Activated T-helper 2 cell treated with anti-CD3 and anti-CD28 coated beads, Interferon-gamma antibody, Interleukin-2, Interleukin-4, amounts not matched to agents 10 μg/mL and 5 μg/mL and 100 μg/mL, durations not matched to agents 14 hours and 24 hours and 36 hours (primary cell): ENCODE data around the gene POP4. TPM values are rescaled to one million over a fixed set of nuclear protein-coding genes. Genes with fewer than 3 reads are reported as not detected.
"Not testable (repeated sequence)": the region's sequence is repeated elsewhere in the genome, so short reads cannot be mapped to it uniquely, and the experiment has no call there.

Experiments
- DNase-seq: peaks from one replicate; pipeline ENCODE4 v3.0.0; 2021; ENCODE audit warnings: low spot score
- H3K27ac Mint-ChIP-seq: one replicate; pipeline ENCODE4 v1.8.0; 2021; ENCODE audit warnings: mixed read lengths
- H3K27me3 Mint-ChIP-seq: one replicate; pipeline ENCODE4 v1.8.0; 2021; ENCODE audit warnings: low read depth, mixed read lengths
- H3K36me3 Mint-ChIP-seq: one replicate; pipeline ENCODE4 v1.8.0; 2021; ENCODE audit warnings: low read depth, mixed read lengths
- H3K4me1 Mint-ChIP-seq: one replicate; pipeline ENCODE4 v1.8.0; 2021; ENCODE audit warnings: low read depth, mixed read lengths
- H3K4me3 Mint-ChIP-seq: one replicate; pipeline ENCODE4 v1.8.0; 2021; ENCODE audit warnings: low read depth, mild to moderate bottlenecking, moderate library complexity, mixed read lengths
- H3K9me3 Mint-ChIP-seq: one replicate; pipeline ENCODE4 v1.8.0; 2021; ENCODE audit warnings: mixed read lengths
- intact Hi-C: fragments of 100-400 bp; cut with micrococcal nuclease; formaldehyde crosslinking; loops from one replicate; pipeline ENCODE4 v1.15.1; 2023
- total RNA-seq: library from RNA; stranded (reverse); gene quantifications from 2 replicates; pipeline ENCODE4 v1.2.3, GENCODE V29; 2022

POP4 gene
- total RNA-seq: 104 and 105 TPM in 2 replicates

- no peaks in the 10 kb centered on the region for H3K9me3 Mint-ChIP-seq
- peak within 1 kb of the TSS; percentile 96 for H3K4me3 Mint-ChIP-seq
- no peaks in the 10 kb centered on the region for H3K27me3 Mint-ChIP-seq
- peaks cover 9% of the 10 kb centered on the region for H3K4me1 Mint-ChIP-seq
- intact Hi-C loops: loop anchor here (1.0 to 10.0 kb wide), 8 partner anchors 17 to 394 kb away; partner anchors contain the start of genes UQCRFS1, URI1 and VSTM2B
- peak; percentile 96 for DNase-seq
- H3K36me3 Mint-ChIP-seq: peaks cover 21% of the 10 kb centered on the region
- H3K27ac Mint-ChIP-seq: peak within 1 kb of the TSS; percentile 99
Observed at GRCh38 chr19:29605653-29606419, at the start of gene POP4. Gene POP4 (plus strand): TSS chr19:29606283. CDS start chr19:29606319, 36 bp downstream.

GRCh38 chr19:29559110-29559509 is 47.0 kb upstream of the POP4 start:
- peaks cover 17% of the 10 kb centered on the region for H3K27me3 Mint-ChIP-seq
- H3K4me1 Mint-ChIP-seq, intact Hi-C loops, DNase-seq, H3K4me3 Mint-ChIP-seq, H3K36me3 Mint-ChIP-seq, H3K27ac Mint-ChIP-seq: not testable (repeated sequence)
- peaks cover 28% of the 10 kb centered on the region for H3K9me3 Mint-ChIP-seq

GRCh38 chr19:29559743-29560142 is 46.3 kb upstream of the POP4 start:
- Mint-ChIP-seq H3K36me3 (no peaks in the 10 kb centered on the region), H3K27ac (no peak overlapping the region), H3K27me3 (peaks cover 15% of the 10 kb centered on the region), H3K4me1 (peaks cover 2% of the 10 kb centered on the region), H3K4me3 (no peak overlapping the region), H3K9me3 (peaks cover 24% of the 10 kb centered on the region)
- intact Hi-C loops: no loop called here
- no peak for DNase-seq

GRCh38 chr19:29560313-29561075 is 45.6 kb upstream of the POP4 start:
- H3K4me3 Mint-ChIP-seq: no peak overlapping the region
- intact Hi-C loops: no loop called here
- H3K9me3 Mint-ChIP-seq: peaks cover 18% of the 10 kb centered on the region
- H3K27ac Mint-ChIP-seq: no peak overlapping the region
- no peaks in the 10 kb centered on the region for H3K36me3 Mint-ChIP-seq
- peaks cover 10% of the 10 kb centered on the region for H3K27me3 Mint-ChIP-seq
- DNase-seq: no peak
- H3K4me1 Mint-ChIP-seq: peaks cover 4% of the 10 kb centered on the region

- no peaks in the 10 kb centered on the region for H3K36me3 Mint-ChIP-seq
- intact Hi-C loops: no loop called here
- H3K9me3 Mint-ChIP-seq: peaks cover 15% of the 10 kb centered on the region
- no peak overlapping the region for H3K4me3 Mint-ChIP-seq
- DNase-seq: no peak
- H3K27me3 Mint-ChIP-seq: peaks cover 4% of the 10 kb centered on the region
- peaks cover 4% of the 10 kb centered on the region for H3K4me1 Mint-ChIP-seq
- H3K27ac Mint-ChIP-seq: no peak overlapping the region
Observed at GRCh38 chr19:29561601-29562000, 44.5 kb upstream of the POP4 start.

GRCh38 chr19:29562299-29563297 is 43.5 kb upstream of the POP4 start:
- peaks cover 15% of the 10 kb centered on the region for H3K9me3 Mint-ChIP-seq
- H3K27me3 Mint-ChIP-seq: peaks cover 3% of the 10 kb centered on the region
- no peaks in the 10 kb centered on the region for H3K36me3 Mint-ChIP-seq
- intact Hi-C loops: no loop called here
- H3K27ac Mint-ChIP-seq: no peak overlapping the region
- no peak for DNase-seq
- no peak overlapping the region for H3K4me3 Mint-ChIP-seq
- H3K4me1 Mint-ChIP-seq: peaks cover 4% of the 10 kb centered on the region

GRCh38 chr19:29563486-29564101 is 42.5 kb upstream of the POP4 start:
- peaks cover 11% of the 10 kb centered on the region for H3K9me3 Mint-ChIP-seq
- peaks cover 4% of the 10 kb centered on the region for H3K4me1 Mint-ChIP-seq
- no peak overlapping the region for H3K4me3 Mint-ChIP-seq
- no peaks in the 10 kb centered on the region for H3K36me3 Mint-ChIP-seq
- no peak for DNase-seq
- intact Hi-C loops: no loop called here
- peaks cover 3% of the 10 kb centered on the region for H3K27me3 Mint-ChIP-seq
- no peak overlapping the region for H3K27ac Mint-ChIP-seq

GRCh38 chr19:29564574-29565005 is 41.5 kb upstream of the POP4 start:
- Mint-ChIP-seq H3K4me3 (no peak overlapping the region), H3K9me3 (peaks cover 4% of the 10 kb centered on the region), H3K27ac (no peak overlapping the region), H3K4me1 (peaks cover 6% of the 10 kb centered on the region), H3K27me3 (peaks cover 3% of the 10 kb centered on the region), H3K36me3 (no peaks in the 10 kb centered on the region)
- intact Hi-C loops: no loop called here
- no peak for DNase-seq

- Mint-ChIP-seq H3K36me3 (no peaks in the 10 kb centered on the region), H3K4me1 (peaks cover 6% of the 10 kb centered on the region), H3K27me3 (peaks cover 5% of the 10 kb centered on the region), H3K4me3 (no peak overlapping the region), H3K9me3 (no peaks in the 10 kb centered on the region), H3K27ac (no peak overlapping the region)
- intact Hi-C loops: no loop called here
- DNase-seq: no peak
Observed at GRCh38 chr19:29565171-29565570, 40.9 kb upstream of the POP4 start.

GRCh38 chr19:29566496-29567054 is 39.5 kb upstream of the POP4 start:
- peaks cover 11% of the 10 kb centered on the region for H3K27me3 Mint-ChIP-seq
- no peak overlapping the region for H3K27ac Mint-ChIP-seq
- intact Hi-C loops: no loop called here
- no peak for DNase-seq
- no peak overlapping the region for H3K4me3 Mint-ChIP-seq
- H3K36me3 Mint-ChIP-seq: no peaks in the 10 kb centered on the region
- no peaks in the 10 kb centered on the region for H3K9me3 Mint-ChIP-seq
- peaks cover 6% of the 10 kb centered on the region for H3K4me1 Mint-ChIP-seq

GRCh38 chr19:29567366-29567915 is 38.6 kb upstream of the POP4 start:
- Mint-ChIP-seq H3K4me3 (no peak overlapping the region), H3K36me3 (no peaks in the 10 kb centered on the region), H3K27ac (no peak overlapping the region), H3K27me3 (peaks cover 18% of the 10 kb centered on the region), H3K9me3 (no peaks in the 10 kb centered on the region), H3K4me1 (peaks cover 6% of the 10 kb centered on the region)
- no peak for DNase-seq
- intact Hi-C loops: no loop called here
